ENCODE measurements around the gene EIF1AY. TPM values are rescaled to one million over a fixed set of nuclear protein-coding genes. Genes with fewer than 3 reads are reported as not detected.

Gene EIF1AY
- total and polyA plus RNA-seq, 2 of the 13 experiments (the other 11 are each of a cell fraction or from before 2014, with no cell fraction given), result 20.9 to 53.2 TPM

DNA sequence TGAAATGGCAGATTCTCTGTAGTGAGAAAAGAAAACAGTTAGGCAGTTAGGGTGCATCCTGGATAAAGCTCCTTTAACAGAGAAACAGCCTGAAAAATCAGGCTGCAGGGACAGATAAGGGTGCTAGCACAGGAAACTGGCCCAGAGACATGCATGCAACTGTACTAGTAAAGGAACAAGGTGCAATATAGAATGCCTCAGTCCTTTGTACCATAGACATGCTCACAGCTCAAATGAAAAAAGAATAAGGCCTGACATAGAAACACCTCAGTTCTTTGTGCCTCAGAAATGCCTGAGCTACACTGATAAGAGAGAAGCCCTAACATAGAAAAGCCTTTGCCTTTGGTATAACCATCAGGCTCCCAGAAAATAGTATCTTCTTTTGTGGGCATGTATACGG is 37.4 kb upstream of the EIF1AY start:
- Histone ChIP-seq H3K27me3 (ENCODE audit: control insufficient read depth in 1 of 2, insufficient read depth in 2 of 2, low read length in 2 of 2) (no peaks in the 10 kb centered on the region), H3K36me3 (replicated peaks in 1 of 2; ENCODE audit: control insufficient read depth in 1 of 2, insufficient read depth in 2 of 2, low read length in 2 of 2) (no peaks in the 10 kb centered on the region), H3K79me2 (ENCODE audit: insufficient read depth, low read length) (no peaks in the 10 kb centered on the region), H3K4me2 (ENCODE audit: low read depth, low read length) (no peak overlapping the region), H2AFZ (ENCODE audit: low read length) (no peak overlapping the region), H3K27ac (ENCODE audit: extremely low read length, insufficient read depth, low read length) (no peak overlapping the region), H3K4me3 (replicated peaks in 1 of 3; ENCODE audit: insufficient read depth in 1 of 3, low read depth in 2 of 3, low read length in 3 of 3) (no peak overlapping the region), H4K20me1 (ENCODE audit: insufficient read depth, low read length) (no peaks in the 10 kb centered on the region), H3K9ac (ENCODE audit: insufficient read depth, low read depth, low read length) (no peak overlapping the region), H3K4me1 (ENCODE audit: insufficient read depth, low read length) (no peaks in the 10 kb centered on the region), H3K9me3 (ENCODE audit: low read length) (no peaks in the 10 kb centered on the region)
- CTCF ChIA-PET (ENCODE audit: low intra/inter-chr PET ratio, low total read pairs), result no interaction called here
- no TSS peak for BruUV-seq (replicated peaks)
- in situ Hi-C loops (cut with HindIII; ENCODE audit: extremely low pct_ligation_motif_present, low pct_unique_long_range_greater_than_20kb) (no loop called here), intact Hi-C loops (cut with micrococcal nuclease; ENCODE audit: unreplicated experiment) (no loop called here)
- ATAC-seq, result no peak
- POLR2A ChIA-PET, result no interaction called here
- TF ChIP-seq, protein P1, sequence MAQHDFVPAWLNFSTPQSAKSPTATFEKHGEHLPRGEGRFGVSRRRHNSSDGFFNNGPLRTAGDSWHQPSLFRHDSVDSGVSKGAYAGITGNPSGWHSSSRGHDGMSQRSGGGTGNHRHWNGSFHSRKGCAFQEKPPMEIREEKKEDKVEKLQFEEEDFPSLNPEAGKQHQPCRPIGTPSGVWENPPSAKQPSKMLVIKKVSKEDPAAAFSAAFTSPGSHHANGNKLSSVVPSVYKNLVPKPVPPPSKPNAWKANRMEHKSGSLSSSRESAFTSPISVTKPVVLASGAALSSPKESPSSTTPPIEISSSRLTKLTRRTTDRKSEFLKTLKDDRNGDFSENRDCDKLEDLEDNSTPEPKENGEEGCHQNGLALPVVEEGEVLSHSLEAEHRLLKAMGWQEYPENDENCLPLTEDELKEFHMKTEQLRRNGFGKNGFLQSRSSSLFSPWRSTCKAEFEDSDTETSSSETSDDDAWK (CRISPR knock-in tag; IDR thresholded peaks at IDR 0.05), result no peak
- TF ChIP-seq HNF4A (CRISPR knock-in tag; IDR thresholded peaks at IDR 0.05), result no peak
- no peak for TF ChIP-seq BRCA1 (CRISPR knock-in tag; IDR thresholded peaks at IDR 0.05)
- no peak for TF ChIP-seq ZC3H4 (CRISPR knock-in tag; IDR thresholded peaks at IDR 0.05; ENCODE audit: borderline replicate concordance)
- TF ChIP-seq, protein P2, sequence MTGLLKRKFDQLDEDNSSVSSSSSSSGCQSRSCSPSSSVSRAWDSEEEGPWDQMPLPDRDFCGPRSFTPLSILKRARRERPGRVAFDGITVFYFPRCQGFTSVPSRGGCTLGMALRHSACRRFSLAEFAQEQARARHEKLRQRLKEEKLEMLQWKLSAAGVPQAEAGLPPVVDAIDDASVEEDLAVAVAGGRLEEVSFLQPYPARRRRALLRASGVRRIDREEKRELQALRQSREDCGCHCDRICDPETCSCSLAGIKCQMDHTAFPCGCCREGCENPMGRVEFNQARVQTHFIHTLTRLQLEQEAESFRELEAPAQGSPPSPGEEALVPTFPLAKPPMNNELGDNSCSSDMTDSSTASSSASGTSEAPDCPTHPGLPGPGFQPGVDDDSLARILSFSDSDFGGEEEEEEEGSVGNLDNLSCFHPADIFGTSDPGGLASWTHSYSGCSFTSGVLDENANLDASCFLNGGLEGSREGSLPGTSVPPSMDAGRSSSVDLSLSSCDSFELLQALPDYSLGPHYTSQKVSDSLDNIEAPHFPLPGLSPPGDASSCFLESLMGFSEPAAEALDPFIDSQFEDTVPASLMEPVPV (CRISPR knock-in tag; IDR thresholded peaks at IDR 0.05), result no peak
- no peak for TF ChIP-seq ZNF10 (CRISPR knock-in tag; IDR thresholded peaks at IDR 0.05; ENCODE audit: borderline replicate concordance, low read depth)
- TF ChIP-seq ZNF543 (CRISPR knock-in tag; IDR thresholded peaks at IDR 0.05), result no peak
- TF ChIP-seq RORA (CRISPR knock-in tag; IDR thresholded peaks at IDR 0.05), result no peak
- FAIRE-seq, result no peak
- DNase-seq (ENCODE audit: low spot score), result no peak
- WGBS (ENCODE audit: low lambda C conversion rate), result 0% methylated on average over 1 of the region's 1 CpG

Measured in HepG2 (cell line).